WTC11 (cell line): ENCODE measurements around the gene KRI1. TPM values are rescaled to one million over a fixed set of nuclear protein-coding genes. Genes with fewer than 3 reads are reported as not detected.

ENCODE experiments used
- ATAC-seq: fragments of 200-7000 bp; cut with Tn5 transposase; 2 replicates; pipeline ENCODE4 v1.10.0; 2021; ENCODE audit warnings: mild to moderate bottlenecking, moderate library complexity
- CTCF ChIA-PET: fragments of 300-600 bp; sonication (Branson Sonifier 250); formaldehyde crosslinking; loops from one replicate; lab custom pipeline; 2021; ENCODE audit warnings: antibody characterized with exemption; lab: Charles Lee
- POLR2A ChIA-PET: fragments of 350-600 bp; sonication (Branson Sonifier 250); formaldehyde crosslinking; loops from one replicate; lab custom pipeline; 2021; ENCODE audit warnings: antibody characterized with exemption; lab: Charles Lee
- DNase-seq: peaks from one replicate; pipeline ENCODE4 v3.0.0; 2021; ENCODE audit warnings: low spot score
- H3K27ac Mint-ChIP-seq: 2 replicates; pipeline ENCODE4 v1.8.0; 2021; ENCODE audit warnings: mixed read lengths
- H3K27me3 Mint-ChIP-seq: 2 replicates; pipeline ENCODE4 v1.8.0; 2021; ENCODE audit warnings: low read depth, mild to moderate bottlenecking, moderate library complexity, mixed read lengths
- H3K36me3 Mint-ChIP-seq: 2 replicates; pipeline ENCODE4 v1.8.0; 2021; ENCODE audit warnings: mixed read lengths
- H3K4me1 Mint-ChIP-seq: 2 replicates; pipeline ENCODE4 v1.8.0; 2022; ENCODE audit warnings: mixed read lengths
- H3K4me3 Mint-ChIP-seq: 2 replicates; pipeline ENCODE4 v1.8.0; 2021; ENCODE audit warnings: mild to moderate bottlenecking, moderate library complexity, mixed read lengths
- H3K9me3 Mint-ChIP-seq: 2 replicates; pipeline ENCODE4 v1.8.0; 2021; ENCODE audit warnings: mixed read lengths
- ARID4B ChIP-seq: sonication (generic); formaldehyde crosslinking; IDR thresholded peaks from 2 replicates; pipeline ENCODE4 v1.8.0; 2023; ENCODE audit warnings: missing genetic modification reagents, mild to moderate bottlenecking, borderline replicate concordance
- ELF4 ChIP-seq: sonication (generic); formaldehyde crosslinking; IDR thresholded peaks from 2 replicates; pipeline ENCODE4 v1.8.1; 2022; ENCODE audit warnings: low read depth, mild to moderate bottlenecking, moderate library complexity, missing genetic modification reagents
- ESRRA ChIP-seq: sonication (generic); formaldehyde crosslinking; IDR thresholded peaks from 2 replicates; pipeline ENCODE4 v1.8.1; 2022; ENCODE audit warnings: mild to moderate bottlenecking, missing genetic modification reagents, borderline replicate concordance
- HMGXB4 ChIP-seq: sonication (generic); formaldehyde crosslinking; IDR thresholded peaks from 2 replicates; pipeline ENCODE4 v1.8.1; 2023; ENCODE audit warnings: mild to moderate bottlenecking, moderate library complexity, missing genetic modification reagents
- JAZF1 ChIP-seq: fragments of 250-450 bp; sonication (Bioruptor Pico); IDR thresholded peaks from 2 replicates; pipeline ENCODE4 v1.9.0; 2021; ENCODE audit warnings: moderate library complexity, mild to moderate bottlenecking, inconsistent platforms
- KAT7 ChIP-seq: sonication (generic); formaldehyde crosslinking; IDR thresholded peaks from 2 replicates; pipeline ENCODE4 v1.8.1; 2023; ENCODE audit warnings: missing genetic modification reagents, mild to moderate bottlenecking, borderline replicate concordance
- NFATC4 ChIP-seq: fragments of 250-450 bp; sonication (Bioruptor Pico); IDR thresholded peaks from 2 replicates; pipeline ENCODE4 v1.9.0; 2021; ENCODE audit warnings: mild to moderate bottlenecking
- NR2C2 ChIP-seq: sonication (generic); formaldehyde crosslinking; IDR thresholded peaks from 2 replicates; pipeline ENCODE4 v1.8.0; 2022; ENCODE audit warnings: mild to moderate bottlenecking, missing genetic modification reagents
- RORB ChIP-seq: fragments of 250-450 bp; sonication (Bioruptor Pico); IDR thresholded peaks from 2 replicates; pipeline ENCODE4 v1.9.0; 2021; ENCODE audit warnings: mild to moderate bottlenecking
- SMAD4 ChIP-seq: sonication (generic); formaldehyde crosslinking; IDR thresholded peaks from 2 replicates; pipeline ENCODE4 v1.8.0; 2022; ENCODE audit warnings: mild to moderate bottlenecking, missing genetic modification reagents
- SOX15 ChIP-seq: fragments of 250-450 bp; sonication (Bioruptor Pico); IDR thresholded peaks from 2 replicates; pipeline ENCODE4 v1.9.0; 2021; ENCODE audit warnings: mild to moderate bottlenecking
- SP1 ChIP-seq: sonication (generic); formaldehyde crosslinking; conservative IDR thresholded peaks from 2 replicates; pipeline ENCODE4 v1.8.1; 2022; ENCODE audit warnings: missing genetic modification reagents
- TEAD1 ChIP-seq: sonication (generic); formaldehyde crosslinking; IDR thresholded peaks from 2 replicates; pipeline ENCODE4 v1.8.0; 2022; ENCODE audit warnings: mild to moderate bottlenecking, missing genetic modification reagents
- ZNF121 ChIP-seq: sonication (generic); formaldehyde crosslinking; IDR thresholded peaks from 2 replicates; pipeline ENCODE4 v1.8.0; 2023; ENCODE audit warnings: missing genetic modification reagents
- ZNF219 ChIP-seq: sonication (generic); formaldehyde crosslinking; IDR thresholded peaks from 2 replicates; pipeline ENCODE4 v1.8.0; 2023; ENCODE audit warnings: missing genetic modification reagents, mild to moderate bottlenecking, borderline replicate concordance
- ZNF532 ChIP-seq: fragments of 250-450 bp; sonication (Bioruptor Pico); IDR thresholded peaks from 2 replicates; pipeline ENCODE4 v1.9.0; 2021; ENCODE audit warnings: mild to moderate bottlenecking, borderline replicate concordance
- total RNA-seq: library from RNA; stranded (reverse); gene quantifications from 3 replicates; pipeline ENCODE4 v1.2.3, GENCODE V29; 2021
- TF ChIP-seq, protein P1 (sequence below): sonication (generic); formaldehyde crosslinking; IDR thresholded peaks from 2 replicates; pipeline ENCODE4 v1.8.1; 2022; ENCODE audit warnings: low read depth, mild to moderate bottlenecking, moderate library complexity, missing genetic modification reagents, borderline replicate concordance
- TF ChIP-seq, protein P2 (sequence below): fragments of 250-450 bp; sonication (Bioruptor Pico); IDR thresholded peaks from 2 replicates; pipeline ENCODE4 v1.8.0; 2021; ENCODE audit warnings: mild to moderate bottlenecking

KRI1 gene
- total RNA-seq, 1 experiment from 2014 or later = 43.6 TPM

- H3K27ac Mint-ChIP-seq = peak overlapping the region; percentile 86
- ChIA-PET CTCF (interaction anchor here (0.5 to 3.4 kb wide), 15 partner anchors 21 to 220 kb away, joined by 3 to 46 read pairs (median 5); partner anchors contain the start of gene SLC44A2), POLR2A (interaction anchor here (0.6 to 0.7 kb wide), 3 partner anchors 20 to 40 kb away, joined by 3 to 4 read pairs (median 3); no protein-coding TSS in a partner anchor)
- TF ChIP-seq ESRRA (CRISPR knock-in tag) (no peak), ZNF532 (CRISPR knock-in tag) (no peak), SOX15 (no peak), ZNF121 (CRISPR knock-in tag) (peak; percentile 46; the same call in 1 of the 2 replicates)
- H3K4me3 Mint-ChIP-seq = peak overlapping the region; percentile 64
- ATAC-seq = no peak
- peaks cover 6% of the 10 kb centered on the region for H3K9me3 Mint-ChIP-seq
- H3K4me1 Mint-ChIP-seq = peaks cover 12% of the 10 kb centered on the region
- peaks cover 5% of the 10 kb centered on the region; the same call in 1 of the 2 replicates for H3K36me3 Mint-ChIP-seq
- peaks cover 18% of the 10 kb centered on the region for H3K27me3 Mint-ChIP-seq
- no peak for DNase-seq
Measured at GRCh38 chr19:10601999-10602329, 36.2 kb upstream of the KRI1 start.

DNA sequence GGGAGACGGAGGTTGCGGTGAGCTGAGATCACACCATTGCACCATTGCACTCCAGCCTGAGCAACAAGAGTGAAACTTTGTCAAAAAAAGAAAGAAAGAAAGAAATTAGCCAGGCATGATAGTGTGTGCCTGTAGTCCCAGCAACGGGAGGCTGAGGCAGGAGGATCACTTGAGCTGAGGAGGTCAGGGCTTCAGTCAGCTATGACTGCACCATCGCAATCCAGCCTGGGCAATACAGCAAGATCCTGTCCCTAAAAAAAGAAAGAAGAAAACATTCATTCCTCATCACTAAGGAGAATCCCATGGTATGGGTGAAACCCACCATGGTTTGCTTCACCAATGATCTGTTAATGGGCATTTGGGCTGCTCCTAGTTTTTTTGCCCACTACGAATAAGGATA, 34.3 kb upstream of the KRI1 start:
- TF ChIP-seq ZNF121 (CRISPR knock-in tag) (peak; percentile 60; the same call in 1 of the 2 replicates), ZNF219 (CRISPR knock-in tag) (no peak), TEAD1 (CRISPR knock-in tag) (no peak), RORB (CRISPR knock-in tag) (no peak)
- TF ChIP-seq, all 79 proteins: peak for 1
- ATAC-seq (no peak), DNase-seq (no peak)
- no peak overlapping the region for H3K4me3 Mint-ChIP-seq
- POLR2A ChIA-PET = no interaction called here
- peaks cover 6% of the 10 kb centered on the region for H3K9me3 Mint-ChIP-seq
- peaks cover 5% of the 10 kb centered on the region; the same call in 1 of the 2 replicates for H3K36me3 Mint-ChIP-seq
- H3K27ac Mint-ChIP-seq = no peak overlapping the region
- CTCF ChIA-PET = interaction anchor here (1.1 to 2.7 kb wide), 2 partner anchors 11 to 19 kb away, joined by 3 to 11 read pairs; no protein-coding TSS in a partner anchor
- peaks cover 18% of the 10 kb centered on the region for H3K27me3 Mint-ChIP-seq
- H3K4me1 Mint-ChIP-seq = peaks cover 12% of the 10 kb centered on the region

DNA sequence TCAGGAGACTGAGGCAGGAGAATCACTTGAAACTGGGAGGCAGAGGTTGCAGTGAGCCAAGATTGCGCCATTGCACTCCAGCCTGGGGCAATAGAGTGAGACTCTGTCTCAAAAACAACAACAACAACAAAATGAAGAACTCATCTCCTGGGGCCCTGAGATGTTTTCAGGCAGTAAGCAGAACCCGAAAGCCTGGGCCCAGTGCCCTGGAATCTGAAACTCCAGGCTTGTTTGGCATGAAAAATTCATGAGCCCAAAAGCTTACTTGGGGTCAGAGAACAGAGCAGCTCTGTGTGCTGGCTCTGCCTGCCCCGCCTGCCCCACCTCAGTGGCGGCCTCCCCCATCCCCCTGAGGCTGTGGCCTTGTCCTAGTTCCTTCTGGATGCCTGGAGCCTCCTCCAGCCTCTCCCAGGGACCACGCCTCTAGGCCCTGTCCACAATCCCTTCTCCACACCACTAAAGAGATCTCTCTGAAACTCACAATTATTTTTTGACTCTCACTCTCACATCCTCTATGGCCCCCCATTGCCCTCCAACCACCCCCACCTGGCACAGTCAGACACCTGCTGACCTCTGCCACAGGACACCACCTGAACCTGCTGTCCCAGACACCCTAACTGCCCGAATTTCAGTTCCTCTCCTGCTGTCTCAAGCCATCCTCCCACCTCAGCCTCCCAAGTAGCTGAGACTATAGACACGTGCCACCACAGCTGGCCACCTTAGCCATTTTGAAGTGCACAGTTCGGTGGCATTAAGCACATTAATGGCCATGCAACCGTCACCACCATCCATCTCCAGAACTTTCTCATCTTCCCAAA, 28.2 kb upstream of the KRI1 start:
- Mint-ChIP-seq H3K4me3 (no peak overlapping the region), H3K27me3 (no peaks in the 10 kb centered on the region), H3K4me1 (no peaks in the 10 kb centered on the region), H3K27ac (no peak overlapping the region), H3K36me3 (no peaks in the 10 kb centered on the region), H3K9me3 (no peaks in the 10 kb centered on the region)
- ATAC-seq (no peak), DNase-seq (no peak)
- CTCF ChIA-PET = interaction anchor here (1.7 to 1.9 kb wide), 2 partner anchors 13 to 50 kb away, joined by 6 to 10 read pairs; no protein-coding TSS in a partner anchor
- POLR2A ChIA-PET = no interaction called here
- TF ChIP-seq KAT7 (no peak), NFATC4 (CRISPR knock-in tag) (no peak), NR2C2 (CRISPR knock-in tag) (no peak), HMGXB4 (CRISPR knock-in tag) (no peak), RORB (CRISPR knock-in tag) (no peak), SMAD4 (CRISPR knock-in tag) (no peak), SP1 (no peak), ARID4B (CRISPR knock-in tag) (no peak), JAZF1 (CRISPR knock-in tag) (no peak), ELF4 (CRISPR knock-in tag) (no peak)
- TF ChIP-seq, protein P1, sequence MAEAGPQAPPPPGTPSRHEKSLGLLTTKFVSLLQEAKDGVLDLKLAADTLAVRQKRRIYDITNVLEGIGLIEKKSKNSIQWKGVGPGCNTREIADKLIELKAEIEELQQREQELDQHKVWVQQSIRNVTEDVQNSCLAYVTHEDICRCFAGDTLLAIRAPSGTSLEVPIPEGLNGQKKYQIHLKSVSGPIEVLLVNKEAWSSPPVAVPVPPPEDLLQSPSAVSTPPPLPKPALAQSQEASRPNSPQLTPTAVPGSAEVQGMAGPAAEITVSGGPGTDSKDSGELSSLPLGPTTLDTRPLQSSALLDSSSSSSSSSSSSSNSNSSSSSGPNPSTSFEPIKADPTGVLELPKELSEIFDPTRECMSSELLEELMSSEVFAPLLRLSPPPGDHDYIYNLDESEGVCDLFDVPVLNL = no peak
- TF ChIP-seq, protein P2, sequence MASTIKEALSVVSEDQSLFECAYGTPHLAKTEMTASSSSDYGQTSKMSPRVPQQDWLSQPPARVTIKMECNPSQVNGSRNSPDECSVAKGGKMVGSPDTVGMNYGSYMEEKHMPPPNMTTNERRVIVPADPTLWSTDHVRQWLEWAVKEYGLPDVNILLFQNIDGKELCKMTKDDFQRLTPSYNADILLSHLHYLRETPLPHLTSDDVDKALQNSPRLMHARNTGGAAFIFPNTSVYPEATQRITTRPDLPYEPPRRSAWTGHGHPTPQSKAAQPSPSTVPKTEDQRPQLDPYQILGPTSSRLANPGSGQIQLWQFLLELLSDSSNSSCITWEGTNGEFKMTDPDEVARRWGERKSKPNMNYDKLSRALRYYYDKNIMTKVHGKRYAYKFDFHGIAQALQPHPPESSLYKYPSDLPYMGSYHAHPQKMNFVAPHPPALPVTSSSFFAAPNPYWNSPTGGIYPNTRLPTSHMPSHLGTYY (CRISPR knock-in tag) = no peak
